H1 (cell line): ENCODE measurements around the gene ZNF524. TPM values are rescaled to one million over a fixed set of nuclear protein-coding genes. Genes with fewer than 3 reads are reported as not detected.

Experiments
- CTCF ChIA-PET: fragments of 300-600 bp; sonication (Branson Sonifier 250); formaldehyde crosslinking; loops from one replicate; lab custom pipeline; 2021; ENCODE audit not compliant: partially characterized antibody; lab: Charles Lee
- POLR2A ChIA-PET: fragments of 300-600 bp; sonication (Branson Sonifier 250); formaldehyde crosslinking; loops from one replicate; lab custom pipeline; 2021; ENCODE audit warnings: inconsistent platforms; ENCODE audit not compliant: partially characterized antibody; lab: Charles Lee
- DNase-seq, 2 experiments: peaks; one replicate each; pipeline versions ENCODE4 v3.0.0 to v3.0.0-alpha.2; 2010 to 2022; ENCODE audit warnings: low spot score in 2 of 2, low read depth in 1 of 2, mixed read lengths in 1 of 2
- FAIRE-seq: peaks from 2 replicates; lab custom pipeline; 2011; peaks lifted over from hg19 to GRCh38; lab: Jason Lieb, UNC
- H2AFZ ChIP-seq: 2 replicates; pipeline ENCODE4 v1.8.1; 2012; ENCODE audit warnings: low read length, inconsistent platforms
- H2AK5ac ChIP-seq: 2 replicates; pipeline ENCODE4 v1.6.1; 2013; ENCODE audit warnings: low read depth, low read length
- H2BK120ac ChIP-seq: replicated peaks from 2 replicates; pipeline ENCODE3; 2013; ENCODE audit warnings: low read depth, low read length, inconsistent platforms
- H2BK12ac ChIP-seq: 2 replicates; pipeline ENCODE4 v1.6.1; 2013; ENCODE audit warnings: low read depth, low read length
- H2BK15ac ChIP-seq: 2 replicates; pipeline ENCODE4 v1.6.1; 2013; ENCODE audit warnings: low read length
- H2BK20ac ChIP-seq: 2 replicates; pipeline ENCODE4 v1.6.1; 2013; ENCODE audit warnings: low read length
- H2BK5ac ChIP-seq: 2 replicates; pipeline ENCODE4 v1.6.1; 2013; ENCODE audit warnings: low read depth, low read length
- H3K14ac ChIP-seq: 2 replicates; pipeline ENCODE4 v1.6.1; 2013; ENCODE audit warnings: inconsistent platforms; ENCODE audit not compliant: insufficient read length
- H3K18ac ChIP-seq: 2 replicates; pipeline ENCODE4 v1.6.1; 2013; ENCODE audit warnings: low read length; ENCODE audit errors: extremely low read depth
- H3K23ac ChIP-seq: 2 replicates; pipeline ENCODE4 v1.6.1; 2013; ENCODE audit warnings: inconsistent platforms; ENCODE audit not compliant: insufficient read length
- H3K23me2 ChIP-seq: 2 replicates; pipeline ENCODE4 v1.6.1; 2013; ENCODE audit warnings: low read depth, low read length
- H3K27ac ChIP-seq: 2 replicates; pipeline ENCODE4 v1.6.1; 2011; ENCODE audit warnings: low read depth, low read length, inconsistent platforms
- H3K27me3 ChIP-seq, 4 experiments: replicated peaks in 1 of 4; 1 replicate in 1 of 4; 2 replicates in 3 of 4; pipeline versions ENCODE4 v1.6.1 to v1.8.1; 2011 to 2013; ENCODE audit warnings: low read length in 3 of 4, mild to moderate bottlenecking in 3 of 4, inconsistent platforms in 2 of 4, mixed read lengths in 2 of 4, moderate library complexity in 1 of 4; ENCODE audit not compliant: control insufficient read depth in 3 of 4, insufficient read depth in 3 of 4; ENCODE audit errors: extremely low read depth in 1 of 4
- H3K36me3 ChIP-seq, 4 experiments: 2 replicates each; pipeline versions ENCODE4 v1.6.1 to v1.8.1; 2011 to 2013; ENCODE audit warnings: mild to moderate bottlenecking in 4 of 4, low read length in 3 of 4, moderate library complexity in 2 of 4, control low read depth in 1 of 4, inconsistent platforms in 1 of 4; ENCODE audit not compliant: insufficient read depth in 4 of 4, control insufficient read depth in 2 of 4
- H3K4ac ChIP-seq: replicated peaks from 2 replicates; pipeline ENCODE3; 2013; ENCODE audit warnings: low read length, low read depth, mixed read lengths, inconsistent platforms; ENCODE audit not compliant: insufficient read length
- H3K4me1 ChIP-seq, 4 experiments: replicated peaks in 1 of 4; 1 replicate in 1 of 4; 2 replicates in 3 of 4; pipeline versions ENCODE4 v1.6.1 to v1.8.1; 2011 to 2013; ENCODE audit warnings: low read length in 3 of 4, inconsistent platforms in 2 of 4, mixed read lengths in 1 of 4; ENCODE audit not compliant: insufficient read depth in 4 of 4, control insufficient read depth in 3 of 4
- H3K4me2 ChIP-seq, 2 experiments: 2 replicates each; pipeline versions ENCODE4 v1.6.1 to v1.8.1; 2011 to 2013; ENCODE audit warnings: low read depth in 2 of 2, low read length in 2 of 2, control low read depth in 1 of 2, inconsistent platforms in 1 of 2, mild to moderate bottlenecking in 1 of 2; ENCODE audit not compliant: insufficient read depth in 1 of 2
- H3K4me3 ChIP-seq, 4 experiments: fragments of 200-600, 300-600 bp in 1 of 4; sonication (generic), shearing (Covaris generic), sonication (Bioruptor Twin) in 1 of 4; 2 replicates each; pipeline versions ENCODE4 v1.5.1 to v1.8.1; 2011 to 2016; ENCODE audit warnings: low read length in 4 of 4, low read depth in 3 of 4, control low read depth in 2 of 4, inconsistent platforms in 2 of 4, mild to moderate bottlenecking in 2 of 4, mixed read lengths in 1 of 4, moderate library complexity in 1 of 4; ENCODE audit not compliant: insufficient read depth in 2 of 4; ENCODE audit errors: extremely low read depth in 1 of 4
- H3K56ac ChIP-seq: replicated peaks from 2 replicates; pipeline ENCODE3; 2013; ENCODE audit warnings: low read depth, mild to moderate bottlenecking, mixed read lengths, low read length, inconsistent platforms; ENCODE audit not compliant: insufficient read length
- H3K79me1 ChIP-seq: 2 replicates; pipeline ENCODE4 v1.6.1; 2013; ENCODE audit warnings: low read depth, low read length, control low read depth
- H3K79me2 ChIP-seq, 2 experiments: 2 replicates each; pipeline versions ENCODE4 v1.6.1 to v1.8.1; 2012 to 2013; ENCODE audit warnings: low read length in 2 of 2, mild to moderate bottlenecking in 2 of 2, inconsistent platforms in 1 of 2; ENCODE audit not compliant: insufficient read depth in 2 of 2, control insufficient read depth in 1 of 2
- H3K9ac ChIP-seq, 4 experiments: replicated peaks in 1 of 4; 1 replicate in 1 of 4; 2 replicates in 3 of 4; pipeline versions ENCODE4 v1.6.1 to v1.8.1; 2011 to 2013; ENCODE audit warnings: low read depth in 3 of 4, low read length in 3 of 4, control low read depth in 2 of 4, mild to moderate bottlenecking in 2 of 4, moderate library complexity in 2 of 4, inconsistent platforms in 1 of 4; ENCODE audit errors: extremely low read depth in 1 of 4
- H3K9me3 ChIP-seq, 2 experiments: 2 replicates each; pipeline versions ENCODE4 v1.6.1 to v1.8.1; 2012 to 2013; ENCODE audit warnings: mild to moderate bottlenecking in 2 of 2, moderate library complexity in 2 of 2, control low read depth in 1 of 2, inconsistent platforms in 1 of 2, low read depth in 1 of 2, low read length in 1 of 2, mixed read lengths in 1 of 2; ENCODE audit not compliant: insufficient read depth in 2 of 2
- H4K20me1 ChIP-seq, 2 experiments: replicated peaks in 1 of 2; 2 replicates each; pipeline versions ENCODE3 to v1.8.1; 2011 to 2013; ENCODE audit warnings: inconsistent platforms in 2 of 2, low read length in 2 of 2, mild to moderate bottlenecking in 1 of 2; ENCODE audit not compliant: insufficient read depth in 2 of 2, control insufficient read depth in 1 of 2
- H4K5ac ChIP-seq: 2 replicates; pipeline ENCODE4 v1.6.1; 2013; ENCODE audit warnings: low read length, low read depth, mixed read lengths, inconsistent platforms; ENCODE audit not compliant: insufficient read length
- H4K8ac ChIP-seq: 2 replicates; pipeline ENCODE4 v1.8.0; 2013; ENCODE audit warnings: mild to moderate bottlenecking, moderate library complexity, low read length, inconsistent platforms; ENCODE audit not compliant: insufficient read depth; ENCODE audit errors: extremely low read depth
- H4K91ac ChIP-seq: replicated peaks from 2 replicates; pipeline ENCODE3; 2013; ENCODE audit warnings: low read length, mixed read lengths, inconsistent platforms; ENCODE audit not compliant: insufficient read length
- EP300 ChIP-seq, 2 experiments: IDR thresholded peaks; 1 replicate in 1 of 2; 2 replicates in 1 of 2; pipeline ENCODE4 v1.6.1; 2011 to 2012; ENCODE audit warnings: low read depth in 2 of 2, low read length in 2 of 2, mild to moderate bottlenecking in 2 of 2, borderline replicate concordance in 1 of 2, inconsistent platforms in 1 of 2, moderate library complexity in 1 of 2
- MAX ChIP-seq: IDR thresholded peaks from 2 replicates; pipeline ENCODE4 v1.6.1; 2012; ENCODE audit warnings: inconsistent platforms
- WGBS, 2 experiments: shearing (Covaris generic) in 1 of 2; methylation state at CpG; one replicate each; pipeline versions ENCODE4 v1.1.6 to v1.1.7; 2013 to 2015; ENCODE audit warnings: low lambda C conversion rate in 2 of 2, mixed read lengths in 2 of 2, inconsistent platforms in 1 of 2, low coverage in 1 of 2, missing lambda C conversion rate in 1 of 2; ENCODE audit not compliant: insufficient replicate concordance in 2 of 2, insufficient coverage in 1 of 2, insufficient read length in 1 of 2; ENCODE audit errors: extremely low coverage in 1 of 2, missing lambda C conversion rate in 1 of 2; 5-methylcytosine and 5-hydroxymethylcytosine counted together
- long read RNA-seq, 2 experiments: library from RNA in 1 of 2; library from capped mRNA in 1 of 2; stranded (forward); transcript quantifications; one replicate each; pipeline ENCODE4 v2.0.0, GENCODE V29; 2021; ENCODE audit warnings: inconsistent platforms in 1 of 2
- polyA minus RNA-seq, 3 experiments: library from RNA; depleted of rRNA, polyadenylated mRNA; stranded (reverse); fragments of >200 nt; gene quantifications; 1 replicate in 2 of 3; 2 replicates in 1 of 3; pipeline ENCODE4 v1.2.3, GENCODE V29; 2011
- polyA plus RNA-seq, 7 experiments: library from polyadenylated mRNA; depleted of rRNA in 3 of 7; stranded (reverse) in 5 of 7; unstranded in 2 of 7; fragments of >200 nt in 5 of 7; fragments of 200-250 nt in 2 of 7; gene quantifications; 1 replicate in 5 of 7; 2 replicates in 1 of 7; 4 replicates in 1 of 7; pipeline versions ENCODE4 v1.2.1 to v1.2.3, GENCODE V29; 2011 to 2013; ENCODE audit warnings: missing spikeins in 2 of 7, mixed read lengths in 2 of 7
- total RNA-seq: library from RNA; stranded (reverse); fragmentation: NEBNext Ultra II Directional; extraction: Animal tissue kit (Norgen Biotek cat#: 25700); gene quantifications from 2 replicates; pipeline ENCODE4 v1.2.1, GENCODE V29; 2021
- TF ChIP-seq, protein P1 (sequence below), 3 experiments: IDR thresholded peaks; 1 replicate in 2 of 3; 2 replicates in 1 of 3; pipeline versions ENCODE4 v1.5.1 to v1.6.1; 2011; ENCODE audit warnings: low read length in 3 of 3, mild to moderate bottlenecking in 3 of 3, inconsistent platforms in 2 of 3, low read depth in 1 of 3, moderate library complexity in 1 of 3; ENCODE audit not compliant: insufficient read depth in 1 of 3; ENCODE audit errors: control extremely low read depth in 1 of 3

ZNF524 gene, protein sequence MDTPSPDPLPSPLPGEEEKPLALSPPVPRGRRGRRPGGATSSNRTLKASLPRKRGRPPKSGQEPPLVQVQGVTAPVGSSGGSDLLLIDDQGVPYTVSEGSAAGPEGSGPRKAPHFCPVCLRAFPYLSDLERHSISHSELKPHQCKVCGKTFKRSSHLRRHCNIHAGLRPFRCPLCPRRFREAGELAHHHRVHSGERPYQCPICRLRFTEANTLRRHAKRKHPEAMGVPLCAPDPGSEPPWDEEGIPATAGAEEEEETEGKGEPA
- total RNA-seq (4.7 and 5.4 TPM in 2 replicates), polyA plus RNA-seq (2011; rRNA removed) (4.4 and 7.0 TPM in 2 replicates), polyA minus RNA-seq (2011; rRNA and poly(A)+ RNA removed) (0.73 and 0.79 TPM in 2 replicates)
- 3.9 TPM for polyA plus RNA-seq (2011; cell fraction: cytosol; rRNA removed)
- 7.3 TPM for polyA plus RNA-seq (2011; cell fraction: nucleus; rRNA removed)
- polyA plus RNA-seq (2012, experiment 1 of 2) = 1.3 to 4.2 TPM (median 3.6 TPM) in 4 replicates
- polyA plus RNA-seq (2012, experiment 2 of 2) = 2.7 TPM
- polyA plus RNA-seq (2013, experiment 1 of 2) = 2.8 TPM
- polyA plus RNA-seq (2013, experiment 2 of 2) = 3.4 TPM
- polyA minus RNA-seq (2011; cell fraction: cytosol; rRNA and poly(A)+ RNA removed) = 4.3 TPM
- polyA minus RNA-seq (2011; cell fraction: nucleus; rRNA and poly(A)+ RNA removed) = 6.0 TPM
- long read RNA-seq, experiment 1, partial matches to known transcripts = 0 of 4 reads
- long read RNA-seq, experiment 1, other reads (novel, unspliced or antisense) = 0 of 4 reads
- long read RNA-seq, experiment 2 = 0 reads

- Histone ChIP-seq H3K4me2 (peak within 1 kb of the TSS; percentile 90 to 95), H3K9me3 (no peaks in the 10 kb centered on the region), H4K8ac (peak within 1 kb of the TSS; percentile 100; the same call in 1 of the 2 replicates), H3K23ac (no peak within 1 kb of the TSS), H3K4ac (peak within 1 kb of the TSS; percentile 93), H2BK20ac (peak within 1 kb of the TSS; percentile 66; the same call in 1 of the 2 replicates), H4K20me1 (peaks cover 0 to 4% of the 10 kb centered on the region in 2 experiments), H3K4me1 (peaks cover 0 to 14% (median 8%) of the 10 kb centered on the region in 4 experiments; a peak in 5 of 7 replicates), H3K9ac (peak within 1 kb of the TSS; percentile 95 to 100 (median 100)), H3K79me1 (peaks cover 3% of the 10 kb centered on the region), H2AK5ac (no peak within 1 kb of the TSS; the same call in 1 of the 2 replicates), H2BK5ac (peak within 1 kb of the TSS; percentile 98), H3K14ac (no peak within 1 kb of the TSS), H3K23me2 (peaks cover 14% of the 10 kb centered on the region), H2AFZ (peak within 1 kb of the TSS; percentile 76; the same call in 1 of the 2 replicates), H3K56ac (peak within 1 kb of the TSS; percentile 98), H3K18ac (peak within 1 kb of the TSS; percentile 97), H3K27me3 (no peaks in the 10 kb centered on the region), H2BK120ac (peak within 1 kb of the TSS; percentile 99), H3K4me3 (peak within 1 kb of the TSS; percentile 78 to 95 (median 86)), H2BK15ac (peak within 1 kb of the TSS; percentile 83; the same call in 1 of the 2 replicates), H3K79me2 (peaks cover 0 to 3% of the 10 kb centered on the region in 2 experiments; a peak in 2 of 4 replicates), H4K5ac (peak within 1 kb of the TSS; percentile 92), H3K27ac (peak within 1 kb of the TSS; percentile 100), H2BK12ac (peak within 1 kb of the TSS; percentile 89), H4K91ac (peak within 1 kb of the TSS; percentile 100), H3K36me3 (peaks cover 0 to 8% (median 7%) of the 10 kb centered on the region in 4 experiments; a peak in 3 of 8 replicates)
- ChIA-PET CTCF (interaction anchor here (0.6 to 1.5 kb wide), 4 partner anchors 12 to 19 kb away, joined by 3 read pairs; no protein-coding TSS in a partner anchor), POLR2A (interaction anchor here (0.6 to 3.7 kb wide), 36 partner anchors 10 to 1789 kb away, joined by 3 to 42 read pairs (median 4); partner anchors contain the start of genes HSPBP1, NAT14, TMEM238 and U2AF2)
- WGBS, 2 experiments = 2% methylated on average over 18 of the region's 97 CpGs; no CpG with 5 or more reads in 1 of the 2 experiments
- FAIRE-seq (no peak), DNase-seq (peak in 1 of 2 experiments; percentile 91)
- TF ChIP-seq, protein P1, sequence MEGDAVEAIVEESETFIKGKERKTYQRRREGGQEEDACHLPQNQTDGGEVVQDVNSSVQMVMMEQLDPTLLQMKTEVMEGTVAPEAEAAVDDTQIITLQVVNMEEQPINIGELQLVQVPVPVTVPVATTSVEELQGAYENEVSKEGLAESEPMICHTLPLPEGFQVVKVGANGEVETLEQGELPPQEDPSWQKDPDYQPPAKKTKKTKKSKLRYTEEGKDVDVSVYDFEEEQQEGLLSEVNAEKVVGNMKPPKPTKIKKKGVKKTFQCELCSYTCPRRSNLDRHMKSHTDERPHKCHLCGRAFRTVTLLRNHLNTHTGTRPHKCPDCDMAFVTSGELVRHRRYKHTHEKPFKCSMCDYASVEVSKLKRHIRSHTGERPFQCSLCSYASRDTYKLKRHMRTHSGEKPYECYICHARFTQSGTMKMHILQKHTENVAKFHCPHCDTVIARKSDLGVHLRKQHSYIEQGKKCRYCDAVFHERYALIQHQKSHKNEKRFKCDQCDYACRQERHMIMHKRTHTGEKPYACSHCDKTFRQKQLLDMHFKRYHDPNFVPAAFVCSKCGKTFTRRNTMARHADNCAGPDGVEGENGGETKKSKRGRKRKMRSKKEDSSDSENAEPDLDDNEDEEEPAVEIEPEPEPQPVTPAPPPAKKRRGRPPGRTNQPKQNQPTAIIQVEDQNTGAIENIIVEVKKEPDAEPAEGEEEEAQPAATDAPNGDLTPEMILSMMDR (IDR thresholded peaks at IDR 0.05; ENCODE audit: control extremely low read depth in 1 of 3, insufficient read depth in 1 of 3, low read depth in 1 of 3, low read length in 3 of 3) = no peak
- TF ChIP-seq EP300 (IDR thresholded peaks at IDR 0.05; ENCODE audit: borderline replicate concordance in 1 of 2, low read depth in 2 of 2, low read length in 2 of 2) = no peak
- peak; percentile 32 for TF ChIP-seq MAX
Measured at GRCh38 chr19:55599842-55600661, at the start of gene ZNF524. TSS of gene ZNF524 (plus strand) at chr19:55600288. CDS start at chr19:55602113, 1,825 bp downstream.
